Esophagus squamous epithelium (tissue), 4 donors: ENCODE measurements around the gene LRP1B.

Experiments used
- POLR2A ChIP-seq, 4 donors: fragments of 450-650 bp; IDR thresholded peaks; one replicate each; pipeline ENCODE4 v1.6.1; 2017; ENCODE audit warnings: antibody characterized with exemption in 4 of 4, mild to moderate bottlenecking in 4 of 4, moderate library complexity in 3 of 4
- TF ChIP-seq, protein P1 (sequence below), 6 experiments: fragments of 450-650 bp in 4 of 6; fragments of 200-600 bp in 2 of 6; sonication (generic) in 2 of 6; IDR thresholded peaks; one replicate each; pipeline ENCODE4 v1.5.1; 2016 to 2019; ENCODE audit warnings: antibody characterized with exemption in 6 of 6, mild to moderate bottlenecking in 4 of 6, moderate library complexity in 4 of 6

DNA sequence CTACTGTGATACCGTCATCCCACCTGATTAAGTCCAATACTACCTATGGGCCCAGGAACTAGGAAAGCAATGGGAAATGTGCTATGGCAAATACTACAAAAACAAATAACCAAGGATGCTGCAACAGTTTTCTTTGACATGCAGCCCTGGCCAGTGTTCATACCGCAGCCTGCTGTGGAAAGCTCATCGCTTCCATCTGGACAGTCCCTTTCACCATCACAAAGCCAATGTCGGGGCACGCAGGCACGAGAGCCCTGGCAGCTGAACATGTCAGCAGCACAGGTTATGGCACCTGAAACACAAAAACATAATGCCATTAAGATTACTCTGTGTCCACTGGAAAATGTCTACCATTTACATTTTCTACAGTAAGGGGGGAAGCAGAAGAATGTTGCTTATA lies 1621.1 kb downstream of the LRP1B start:
- TF ChIP-seq, protein P1, sequence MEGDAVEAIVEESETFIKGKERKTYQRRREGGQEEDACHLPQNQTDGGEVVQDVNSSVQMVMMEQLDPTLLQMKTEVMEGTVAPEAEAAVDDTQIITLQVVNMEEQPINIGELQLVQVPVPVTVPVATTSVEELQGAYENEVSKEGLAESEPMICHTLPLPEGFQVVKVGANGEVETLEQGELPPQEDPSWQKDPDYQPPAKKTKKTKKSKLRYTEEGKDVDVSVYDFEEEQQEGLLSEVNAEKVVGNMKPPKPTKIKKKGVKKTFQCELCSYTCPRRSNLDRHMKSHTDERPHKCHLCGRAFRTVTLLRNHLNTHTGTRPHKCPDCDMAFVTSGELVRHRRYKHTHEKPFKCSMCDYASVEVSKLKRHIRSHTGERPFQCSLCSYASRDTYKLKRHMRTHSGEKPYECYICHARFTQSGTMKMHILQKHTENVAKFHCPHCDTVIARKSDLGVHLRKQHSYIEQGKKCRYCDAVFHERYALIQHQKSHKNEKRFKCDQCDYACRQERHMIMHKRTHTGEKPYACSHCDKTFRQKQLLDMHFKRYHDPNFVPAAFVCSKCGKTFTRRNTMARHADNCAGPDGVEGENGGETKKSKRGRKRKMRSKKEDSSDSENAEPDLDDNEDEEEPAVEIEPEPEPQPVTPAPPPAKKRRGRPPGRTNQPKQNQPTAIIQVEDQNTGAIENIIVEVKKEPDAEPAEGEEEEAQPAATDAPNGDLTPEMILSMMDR (IDR thresholded peaks at IDR 0.05), result no peak
- no peak for TF ChIP-seq POLR2A (IDR thresholded peaks at IDR 0.05)
